Measurements from ENCODE around the gene PIK3IP1.
"Not testable (repeated sequence)": the region's sequence is repeated elsewhere in the genome, so short reads cannot be mapped to it uniquely, and the experiment has no call there.

PIK3IP1 gene

GRCh38 chr22:31248138-31248745 is 44.0 kb downstream of the PIK3IP1 start:
- no peak overlapping the region for H3K27ac ChIP-seq (ENCODE audit: low read depth, low read length)
- H4K20me1 ChIP-seq (ENCODE audit: low read depth, low read length): no peaks in the 10 kb centered on the region
- no peaks in the 10 kb centered on the region for H3K9me2 ChIP-seq (replicated peaks; ENCODE audit: insufficient read depth, low read length)

GRCh38 chr22:31247726-31248125 is 44.6 kb downstream of the PIK3IP1 start:
- H3K27ac ChIP-seq (ENCODE audit: low read depth, low read length): no peak overlapping the region
- H3K4me2 ChIP-seq (ENCODE audit: low read depth, low read length, poor library complexity, severe bottlenecking): no peak overlapping the region
- H3K36me3 ChIP-seq (ENCODE audit: low read length): no peaks in the 10 kb centered on the region
- no peaks in the 10 kb centered on the region for H3K27me3 ChIP-seq (ENCODE audit: low read length)
- H3K79me2 ChIP-seq (ENCODE audit: insufficient read depth, low read length): no peaks in the 10 kb centered on the region; the same call in 1 of the 2 replicates
- no peaks in the 10 kb centered on the region for H3K9me2 ChIP-seq (replicated peaks; ENCODE audit: insufficient read depth, low read length)
- H3K9ac ChIP-seq (ENCODE audit: low read length): no peak overlapping the region
- no peaks in the 10 kb centered on the region for H3F3A ChIP-seq (ENCODE audit: insufficient read depth)
- TF ChIP-seq EZH2phosphoT487 (conservative IDR thresholded peaks at IDR 0.05; ENCODE audit: low read length) (no peak), CTCF (IDR thresholded peaks at IDR 0.05; ENCODE audit: insufficient read depth, low read length, poor library complexity, severe bottlenecking) (no peak)
- H3K4me3 ChIP-seq (ENCODE audit: insufficient read depth, low read length, poor library complexity, severe bottlenecking): no peak overlapping the region
- H3K9me3 ChIP-seq (ENCODE audit: insufficient read depth, low read length): no peaks in the 10 kb centered on the region
- H2AFZ ChIP-seq (ENCODE audit: low read depth, low read length, severe bottlenecking): no peak overlapping the region
- H4K20me1 ChIP-seq (ENCODE audit: low read depth, low read length): no peaks in the 10 kb centered on the region

More at GRCh38 chr22:31248138-31248745, 44.0 kb downstream of the PIK3IP1 start:
- no peaks in the 10 kb centered on the region for H3K9me3 ChIP-seq (ENCODE audit: insufficient read depth, low read length)
- no peak overlapping the region for H3K9ac ChIP-seq (ENCODE audit: low read length)
- H3K79me2 ChIP-seq (ENCODE audit: insufficient read depth, low read length): no peaks in the 10 kb centered on the region; the same call in 1 of the 2 replicates
- no peak overlapping the region for H2AFZ ChIP-seq (ENCODE audit: low read depth, low read length, severe bottlenecking)
- no peaks in the 10 kb centered on the region for H3K36me3 ChIP-seq (ENCODE audit: low read length)
- no peak overlapping the region for H3K4me3 ChIP-seq (ENCODE audit: insufficient read depth, low read length, poor library complexity, severe bottlenecking)
- no peak overlapping the region for H3K4me2 ChIP-seq (ENCODE audit: low read depth, low read length, poor library complexity, severe bottlenecking)
- no peaks in the 10 kb centered on the region for H3K27me3 ChIP-seq (ENCODE audit: low read length)
- TF ChIP-seq EZH2phosphoT487 (conservative IDR thresholded peaks at IDR 0.05; ENCODE audit: low read length) (no peak), CTCF (IDR thresholded peaks at IDR 0.05; ENCODE audit: insufficient read depth, low read length, poor library complexity, severe bottlenecking) (no peak)
- H3F3A ChIP-seq (ENCODE audit: insufficient read depth): no peaks in the 10 kb centered on the region

GRCh38 chr22:31246687-31247086 is 45.6 kb downstream of the PIK3IP1 start:
- Histone ChIP-seq H3K27me3 (ENCODE audit: low read length) (no peaks in the 10 kb centered on the region), H3K9me3 (ENCODE audit: insufficient read depth, low read length) (no peaks in the 10 kb centered on the region), H3K27ac (ENCODE audit: low read depth, low read length) (no peak overlapping the region), H3F3A (ENCODE audit: insufficient read depth) (no peaks in the 10 kb centered on the region), H3K79me2 (ENCODE audit: insufficient read depth, low read length) (no peaks in the 10 kb centered on the region; the same call in 1 of the 2 replicates), H3K4me3 (ENCODE audit: insufficient read depth, low read length, poor library complexity, severe bottlenecking) (no peak overlapping the region), H3K9ac (ENCODE audit: low read length) (no peak overlapping the region), H3K36me3 (ENCODE audit: low read length) (no peaks in the 10 kb centered on the region), H3K4me2 (ENCODE audit: low read depth, low read length, poor library complexity, severe bottlenecking) (no peak overlapping the region), H4K20me1 (ENCODE audit: low read depth, low read length) (no peaks in the 10 kb centered on the region), H3K9me2 (replicated peaks; ENCODE audit: insufficient read depth, low read length) (no peaks in the 10 kb centered on the region), H2AFZ (ENCODE audit: low read depth, low read length, severe bottlenecking) (no peak overlapping the region)
- TF ChIP-seq CTCF (IDR thresholded peaks at IDR 0.05; ENCODE audit: insufficient read depth, low read length, poor library complexity, severe bottlenecking) (no peak), EZH2phosphoT487 (conservative IDR thresholded peaks at IDR 0.05; ENCODE audit: low read length) (no peak)

- not testable (repeated sequence) for H3K79me2 ChIP-seq (ENCODE audit: insufficient read depth, low read length)
Measured at GRCh38 chr22:31245998-31246397, 46.3 kb downstream of the PIK3IP1 start.

More at GRCh38 chr22:31245998-31246397, 46.3 kb downstream of the PIK3IP1 start:
- H3K9me3 ChIP-seq (ENCODE audit: insufficient read depth, low read length); H3K9ac ChIP-seq (ENCODE audit: low read length); H3K27ac ChIP-seq (ENCODE audit: low read depth, low read length); H3K9me2 ChIP-seq (replicated peaks; ENCODE audit: insufficient read depth, low read length); H4K20me1 ChIP-seq (ENCODE audit: low read depth, low read length); H3K4me3 ChIP-seq (ENCODE audit: insufficient read depth, low read length, poor library complexity, severe bottlenecking); H3K4me2 ChIP-seq (ENCODE audit: low read depth, low read length, poor library complexity, severe bottlenecking); H2AFZ ChIP-seq (ENCODE audit: low read depth, low read length, severe bottlenecking); H3K27me3 ChIP-seq (ENCODE audit: low read length); H3K36me3 ChIP-seq (ENCODE audit: low read length); H3F3A ChIP-seq (ENCODE audit: insufficient read depth): not testable (repeated sequence)

Data from SU-DHL-6 (cell line).